Measurements from ENCODE around the gene C11orf52. TPM values are rescaled to one million over a fixed set of nuclear protein-coding genes. Genes with fewer than 3 reads are reported as not detected.
A peak's percentile ranks its signal among the peaks of the same experiment; 100 is the strongest.

The C11orf52 gene
- total RNA-seq, 4 donors from 2014 or later: 4.1 to 15.7 (median 10.4) TPM

DNA sequence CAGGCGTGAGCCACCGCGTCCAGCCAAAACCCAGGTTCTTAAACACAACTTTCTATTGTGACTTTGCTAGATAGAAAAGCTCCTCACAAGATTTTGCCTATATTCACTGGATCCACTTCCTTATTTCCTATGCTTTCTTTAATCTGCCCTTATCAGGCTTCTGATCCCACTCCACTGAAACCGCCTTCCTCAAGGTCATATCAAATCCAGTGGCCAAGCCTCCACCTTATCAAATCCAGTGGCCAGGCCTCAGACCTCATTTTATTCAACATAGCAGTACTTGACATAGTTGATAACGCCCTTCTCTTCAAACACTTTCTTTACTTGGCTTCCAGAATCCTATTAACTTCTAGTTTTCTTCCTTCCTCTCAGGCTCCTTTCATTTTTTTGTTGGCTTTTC, 48.0 kb downstream of the C11orf52 start:
- H3K4me1 ChIP-seq: no peaks in the 10 kb centered on the region
- H3K27ac ChIP-seq: no peak overlapping the region
- TF ChIP-seq, protein P1, sequence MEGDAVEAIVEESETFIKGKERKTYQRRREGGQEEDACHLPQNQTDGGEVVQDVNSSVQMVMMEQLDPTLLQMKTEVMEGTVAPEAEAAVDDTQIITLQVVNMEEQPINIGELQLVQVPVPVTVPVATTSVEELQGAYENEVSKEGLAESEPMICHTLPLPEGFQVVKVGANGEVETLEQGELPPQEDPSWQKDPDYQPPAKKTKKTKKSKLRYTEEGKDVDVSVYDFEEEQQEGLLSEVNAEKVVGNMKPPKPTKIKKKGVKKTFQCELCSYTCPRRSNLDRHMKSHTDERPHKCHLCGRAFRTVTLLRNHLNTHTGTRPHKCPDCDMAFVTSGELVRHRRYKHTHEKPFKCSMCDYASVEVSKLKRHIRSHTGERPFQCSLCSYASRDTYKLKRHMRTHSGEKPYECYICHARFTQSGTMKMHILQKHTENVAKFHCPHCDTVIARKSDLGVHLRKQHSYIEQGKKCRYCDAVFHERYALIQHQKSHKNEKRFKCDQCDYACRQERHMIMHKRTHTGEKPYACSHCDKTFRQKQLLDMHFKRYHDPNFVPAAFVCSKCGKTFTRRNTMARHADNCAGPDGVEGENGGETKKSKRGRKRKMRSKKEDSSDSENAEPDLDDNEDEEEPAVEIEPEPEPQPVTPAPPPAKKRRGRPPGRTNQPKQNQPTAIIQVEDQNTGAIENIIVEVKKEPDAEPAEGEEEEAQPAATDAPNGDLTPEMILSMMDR (IDR thresholded peaks at IDR 0.05): no peak
- no peak for TF ChIP-seq POLR2A (IDR thresholded peaks at IDR 0.05)
- H3K9me3 ChIP-seq: no peaks in the 10 kb centered on the region
- no peak for DNase-seq
- H3K27me3 ChIP-seq: no peaks in the 10 kb centered on the region
- H3K36me3 ChIP-seq: no peaks in the 10 kb centered on the region
- no peak overlapping the region for H3K4me3 ChIP-seq

DNA sequence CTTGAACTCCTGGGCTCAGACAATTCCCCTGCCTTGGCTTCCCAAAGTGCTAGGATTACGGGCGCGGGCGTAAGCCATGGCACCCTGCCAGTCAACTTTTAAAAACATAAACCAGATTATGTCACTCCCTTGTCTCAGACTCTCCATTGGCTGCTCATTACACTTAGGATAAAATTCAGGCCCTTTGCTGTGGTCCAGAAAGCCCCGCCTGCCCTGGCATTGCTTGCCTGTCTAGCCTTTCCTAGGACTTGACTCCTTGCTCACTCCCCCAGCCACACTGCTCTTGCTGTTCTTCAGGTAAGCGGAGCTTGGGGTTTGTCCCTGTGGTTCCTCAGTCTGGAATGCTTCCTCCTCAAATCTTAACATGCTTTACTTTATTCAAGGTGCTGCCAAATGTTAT, 48.9 kb downstream of the C11orf52 start:
- no peaks in the 10 kb centered on the region for H3K36me3 ChIP-seq
- DNase-seq: no peak
- no peaks in the 10 kb centered on the region for H3K27me3 ChIP-seq
- H3K4me1 ChIP-seq: no peaks in the 10 kb centered on the region
- no peak overlapping the region for H3K4me3 ChIP-seq
- TF ChIP-seq POLR2A (IDR thresholded peaks at IDR 0.05): no peak
- TF ChIP-seq, protein P1 (IDR thresholded peaks at IDR 0.05): no peak
- H3K9me3 ChIP-seq: no peaks in the 10 kb centered on the region
- H3K27ac ChIP-seq: no peak overlapping the region

DNA sequence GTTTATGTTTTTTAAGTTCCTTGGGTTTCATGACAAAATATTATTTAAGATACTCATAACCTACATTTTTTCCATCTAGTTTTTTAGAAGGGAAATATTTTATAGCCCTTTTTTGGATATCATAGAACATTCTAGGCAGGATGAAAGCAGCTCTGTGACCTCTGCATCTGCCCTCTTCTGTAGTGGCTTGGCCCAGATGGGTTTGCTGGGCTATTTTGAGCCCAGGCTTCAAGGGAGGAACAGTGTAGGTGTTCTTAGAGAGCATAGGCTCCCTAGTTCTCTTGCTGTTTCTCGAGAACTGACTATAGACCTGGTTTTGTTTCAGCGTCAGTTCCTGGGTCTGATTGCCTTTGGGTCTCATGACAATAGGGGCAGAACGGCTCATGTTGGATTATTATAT, 50.6 kb downstream of the C11orf52 start:
- H3K4me3 ChIP-seq: no peak overlapping the region
- TF ChIP-seq, protein P1 (IDR thresholded peaks at IDR 0.05): no peak
- no peak for TF ChIP-seq POLR2A (IDR thresholded peaks at IDR 0.05)
- no peaks in the 10 kb centered on the region for H3K36me3 ChIP-seq
- no peaks in the 10 kb centered on the region for H3K9me3 ChIP-seq
- H3K27ac ChIP-seq: no peak overlapping the region
- H3K4me1 ChIP-seq: no peaks in the 10 kb centered on the region
- DNase-seq: no peak
- H3K27me3 ChIP-seq: no peaks in the 10 kb centered on the region

DNA sequence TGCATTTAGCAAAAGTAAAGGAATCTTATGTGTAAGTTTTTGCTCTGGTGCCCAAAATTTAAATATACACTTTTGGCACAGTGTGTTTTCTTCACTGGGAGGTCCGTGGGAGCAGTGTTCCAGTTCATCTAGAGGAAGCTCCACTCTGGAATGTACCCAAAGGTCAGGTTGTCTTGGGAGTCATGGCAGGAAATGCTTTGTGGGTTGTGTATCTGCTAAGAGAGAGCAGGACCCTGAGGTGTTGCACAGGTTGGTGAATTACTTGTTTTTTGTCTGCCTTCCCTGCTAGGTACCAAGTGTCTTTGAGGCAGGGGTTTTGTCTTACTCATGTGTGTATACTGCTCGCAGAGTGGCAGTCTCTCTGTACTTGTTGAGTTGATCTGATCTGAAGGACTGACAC, 55.7 kb downstream of the C11orf52 start:
- TF ChIP-seq, protein P1 (IDR thresholded peaks at IDR 0.05): no peak
- no peak for TF ChIP-seq POLR2A (IDR thresholded peaks at IDR 0.05)
- no peak for DNase-seq
- Histone ChIP-seq H3K4me1 (peaks cover 0 to 37% (median 2%) of the 10 kb centered on the region in 4 donors), H3K9me3 (no peaks in the 10 kb centered on the region), H3K27ac (peak overlapping the region in 2 of 4 donors; percentile 50 to 81), H3K36me3 (no peaks in the 10 kb centered on the region), H3K4me3 (no peak overlapping the region), H3K27me3 (no peaks in the 10 kb centered on the region)

DNA sequence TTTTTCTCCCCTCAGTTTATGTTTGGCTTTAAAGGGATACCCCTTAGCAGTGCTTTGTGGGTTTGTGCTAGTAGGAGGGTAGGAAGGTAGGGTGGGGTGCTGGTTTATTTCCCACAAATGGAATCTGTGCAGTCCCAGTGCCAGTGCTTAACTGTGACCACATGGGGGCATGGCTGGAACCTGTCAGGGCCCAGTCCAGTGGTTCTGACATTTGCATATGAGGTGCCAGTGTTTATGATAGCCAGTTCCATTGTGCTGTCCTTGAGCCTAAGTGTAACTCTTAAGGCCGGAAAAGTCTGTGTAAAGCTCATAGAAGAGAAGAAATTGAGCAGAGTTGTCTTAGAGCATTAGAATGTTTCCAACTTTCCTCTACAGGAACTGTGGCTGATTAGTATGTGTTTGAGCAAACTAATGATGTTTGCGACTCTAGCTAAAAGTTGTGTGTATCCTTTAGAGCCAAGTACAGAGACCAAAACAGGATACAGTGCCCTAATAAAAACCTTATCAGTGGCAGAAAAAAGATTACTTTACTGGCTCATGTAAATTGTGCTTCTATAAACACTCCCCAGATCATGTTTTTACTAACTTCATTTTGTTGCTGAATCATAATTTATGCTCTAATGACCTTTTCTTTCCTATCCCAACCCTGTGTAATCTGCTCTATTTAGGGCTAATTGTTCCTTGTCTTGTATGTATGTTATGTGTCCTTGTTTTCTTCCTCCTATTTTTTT, 56.5 kb downstream of the C11orf52 start:
- DNase-seq: no peak
- Histone ChIP-seq H3K36me3 (no peaks in the 10 kb centered on the region), H3K4me1 (peaks cover 0 to 37% (median 2%) of the 10 kb centered on the region in 4 donors), H3K4me3 (no peak overlapping the region), H3K9me3 (no peaks in the 10 kb centered on the region), H3K27me3 (no peaks in the 10 kb centered on the region), H3K27ac (peak overlapping the region in 2 of 4 donors; percentile 50 to 81)
- no peak for TF ChIP-seq POLR2A (IDR thresholded peaks at IDR 0.05)
- TF ChIP-seq, protein P1 (IDR thresholded peaks at IDR 0.05): peak in 3 of 6 experiments; percentile 33 to 43 (median 35)

All from Peyer's patch (tissue), 4 donors.